Smooth muscle cell (in vitro differentiated cells): ENCODE measurements around the gene UCK2. TPM values are rescaled to one million over a fixed set of nuclear protein-coding genes. Genes with fewer than 3 reads are reported as not detected.

Experiments
- DNase-seq: peaks from one replicate; lab custom pipeline; 2025; ENCODE audit not compliant: unreplicated experiment; lab: John Stamatoyannopoulos, UW
- H2AFZ ChIP-seq: fragments of 200-600 bp; sonication (generic); 2 replicates; pipeline ENCODE4 v1.6.0; 2016; ENCODE audit warnings: antibody characterized with exemption, low read depth, mild to moderate bottlenecking
- H3F3A ChIP-seq: fragments of 200-600 bp; sonication (generic); 2 replicates; pipeline ENCODE4 v1.6.0; 2017; ENCODE audit warnings: antibody characterized with exemption, low read depth
- H3K27ac ChIP-seq: fragments of 200-600 bp; sonication (generic); 2 replicates; pipeline ENCODE4 v1.5.1; 2016; ENCODE audit warnings: low read depth, mild to moderate bottlenecking
- H3K27me3 ChIP-seq: fragments of 200-600 bp; sonication (generic); 2 replicates; pipeline ENCODE4 v1.6.1; 2016; ENCODE audit warnings: low read depth, mild to moderate bottlenecking
- H3K36me3 ChIP-seq: fragments of 200-600 bp; sonication (generic); 2 replicates; pipeline ENCODE4 v1.5.1; 2016; ENCODE audit warnings: low read depth
- H3K4me1 ChIP-seq: fragments of 200-600 bp; sonication (generic); 2 replicates; pipeline ENCODE4 v1.5.1; 2016; ENCODE audit warnings: low read depth
- H3K4me2 ChIP-seq: fragments of 200-600 bp; sonication (generic); 2 replicates; pipeline ENCODE4 v1.6.0; 2016; ENCODE audit warnings: mild to moderate bottlenecking
- H3K4me3 ChIP-seq: fragments of 200-600 bp; sonication (generic); 2 replicates; pipeline ENCODE4 v1.5.1; 2016; ENCODE audit warnings: mild to moderate bottlenecking
- H3K79me2 ChIP-seq: fragments of 200-600 bp; sonication (generic); 2 replicates; pipeline ENCODE4 v1.6.0; 2016; ENCODE audit warnings: low read depth, mild to moderate bottlenecking
- H3K9ac ChIP-seq: fragments of 200-600 bp; sonication (generic); 2 replicates; pipeline ENCODE4 v1.6.0; 2016; ENCODE audit warnings: low read depth
- H3K9me3 ChIP-seq: fragments of 200-600 bp; sonication (generic); replicated peaks from 2 replicates; pipeline ENCODE4 v1.5.1; 2016; ENCODE audit warnings: low read depth
- H4K20me1 ChIP-seq: fragments of 200-600 bp; sonication (generic); 2 replicates; pipeline ENCODE4 v1.6.0; 2016; ENCODE audit warnings: low read depth
- CTCF ChIP-seq: fragments of 200-600 bp; sonication (generic); IDR thresholded peaks from 2 replicates; pipeline ENCODE4 v1.5.1; 2017; ENCODE audit warnings: borderline replicate concordance, mild to moderate bottlenecking, antibody characterized with exemption; ENCODE audit not compliant: insufficient read depth, poor library complexity, severe bottlenecking
- WGBS: methylation state at CpG from one replicate; pipeline ENCODE4 v1.1.7; 2016; ENCODE audit warnings: low lambda C conversion rate; 5-methylcytosine and 5-hydroxymethylcytosine counted together
- polyA plus RNA-seq: library from polyadenylated mRNA; unstranded; fragments of >200 nt; fragmentation: Nextera tagmentation; extraction: Ambion mirVana; gene quantifications from 2 replicates; pipeline ENCODE4 v1.2.1, GENCODE V29; 2016
- total RNA-seq: library from RNA; depleted of rRNA; stranded (reverse); fragments of >200 nt; gene quantifications from 2 replicates; pipeline ENCODE4 v1.2.3, GENCODE V29; 2014

Gene UCK2
- total and polyA plus RNA-seq, 2 experiments from 2014 or later: 32.6 to 39.5 TPM

- no peaks in the 10 kb centered on the region for H4K20me1 ChIP-seq
- WGBS: 79% methylated on average over 4 of the region's 4 CpGs
- no peak for TF ChIP-seq CTCF
- no peak overlapping the region for H3K27ac ChIP-seq
- H3K9me3 ChIP-seq: no peaks in the 10 kb centered on the region
- peaks cover 17% of the 10 kb centered on the region for H3K27me3 ChIP-seq
- H3K4me1 ChIP-seq: peaks cover 11% of the 10 kb centered on the region
- no peak overlapping the region for H3K9ac ChIP-seq
- no peak for DNase-seq
- H2AFZ ChIP-seq: no peak overlapping the region
- H3K36me3 ChIP-seq: no peaks in the 10 kb centered on the region
- H3K79me2 ChIP-seq: no peaks in the 10 kb centered on the region
- no peak overlapping the region for H3K4me3 ChIP-seq
- no peaks in the 10 kb centered on the region for H3F3A ChIP-seq
- H3K4me2 ChIP-seq: no peak overlapping the region
These were observed 118.5 kb downstream of the UCK2 start for GRCh38 chr1:165945911-165946310.

GRCh38 chr1:165947797-165948455 lies 120.5 kb downstream of the UCK2 start:
- DNase-seq: no peak

GRCh38 chr1:165949335-165950130 lies 122.1 kb downstream of the UCK2 start:
- Histone ChIP-seq H3K4me1 (no peaks in the 10 kb centered on the region), H2AFZ (no peak overlapping the region), H3K79me2 (no peaks in the 10 kb centered on the region), H3K4me2 (no peak overlapping the region), H3K27me3 (peaks cover 14% of the 10 kb centered on the region), H3K9ac (no peak overlapping the region), H3K4me3 (no peak overlapping the region), H3K27ac (no peak overlapping the region), H3K36me3 (no peaks in the 10 kb centered on the region), H4K20me1 (no peaks in the 10 kb centered on the region), H3K9me3 (no peaks in the 10 kb centered on the region), H3F3A (no peaks in the 10 kb centered on the region)
- TF ChIP-seq CTCF: no peak
- DNase-seq: peak; percentile 5
- 73% methylated on average over 6 of the region's 6 CpGs for WGBS

More at GRCh38 chr1:165947797-165948455, 120.5 kb downstream of the UCK2 start:
- H3K9me3 ChIP-seq: no peaks in the 10 kb centered on the region
- H4K20me1 ChIP-seq: no peaks in the 10 kb centered on the region
- peaks cover 4% of the 10 kb centered on the region for H3K4me1 ChIP-seq
- 92% methylated on average over 6 of the region's 6 CpGs for WGBS
- H3K4me2 ChIP-seq: no peak overlapping the region
- H3K36me3 ChIP-seq: no peaks in the 10 kb centered on the region
- no peak overlapping the region for H3K27ac ChIP-seq
- H2AFZ ChIP-seq: no peak overlapping the region
- TF ChIP-seq CTCF: no peak
- H3K4me3 ChIP-seq: no peak overlapping the region
- no peaks in the 10 kb centered on the region for H3F3A ChIP-seq
- no peaks in the 10 kb centered on the region for H3K79me2 ChIP-seq
- H3K27me3 ChIP-seq: peaks cover 17% of the 10 kb centered on the region
- no peak overlapping the region for H3K9ac ChIP-seq
